WTC11 (cell line): ENCODE results near the gene CENPM. TPM values are rescaled to one million over a fixed set of nuclear protein-coding genes. Genes with fewer than 3 reads are reported as not detected.
A peak's percentile ranks its signal among the peaks of the same experiment; 100 is the strongest.

Experiments used
- ATAC-seq: fragments of 200-7000 bp; cut with Tn5 transposase; 2 replicates; pipeline ENCODE4 v1.10.0; 2021; ENCODE audit warnings: mild to moderate bottlenecking, moderate library complexity
- CTCF ChIA-PET: fragments of 300-600 bp; sonication (Branson Sonifier 250); formaldehyde crosslinking; loops from one replicate; lab custom pipeline; 2021; ENCODE audit warnings: antibody characterized with exemption; lab: Charles Lee
- POLR2A ChIA-PET: fragments of 350-600 bp; sonication (Branson Sonifier 250); formaldehyde crosslinking; loops from one replicate; lab custom pipeline; 2021; ENCODE audit warnings: antibody characterized with exemption; lab: Charles Lee
- DNase-seq: peaks from one replicate; pipeline ENCODE4 v3.0.0; 2021; ENCODE audit warnings: low spot score
- H3K27ac Mint-ChIP-seq: 2 replicates; pipeline ENCODE4 v1.8.0; 2021; ENCODE audit warnings: mixed read lengths
- H3K27me3 Mint-ChIP-seq: 2 replicates; pipeline ENCODE4 v1.8.0; 2021; ENCODE audit warnings: low read depth, mild to moderate bottlenecking, moderate library complexity, mixed read lengths
- H3K36me3 Mint-ChIP-seq: 2 replicates; pipeline ENCODE4 v1.8.0; 2021; ENCODE audit warnings: mixed read lengths
- H3K4me1 Mint-ChIP-seq: 2 replicates; pipeline ENCODE4 v1.8.0; 2022; ENCODE audit warnings: mixed read lengths
- H3K4me3 Mint-ChIP-seq: 2 replicates; pipeline ENCODE4 v1.8.0; 2021; ENCODE audit warnings: mild to moderate bottlenecking, moderate library complexity, mixed read lengths
- H3K9me3 Mint-ChIP-seq: 2 replicates; pipeline ENCODE4 v1.8.0; 2021; ENCODE audit warnings: mixed read lengths
- ATF3 ChIP-seq: sonication (generic); formaldehyde crosslinking; conservative IDR thresholded peaks from 2 replicates; pipeline ENCODE4 v1.8.1; 2022; ENCODE audit warnings: mild to moderate bottlenecking, missing genetic modification reagents
- CBFB ChIP-seq: sonication (generic); formaldehyde crosslinking; IDR thresholded peaks from 2 replicates; pipeline ENCODE4 v1.8.1; 2022; ENCODE audit warnings: mild to moderate bottlenecking, low read depth, missing genetic modification reagents
- ELF4 ChIP-seq: sonication (generic); formaldehyde crosslinking; IDR thresholded peaks from 2 replicates; pipeline ENCODE4 v1.8.1; 2022; ENCODE audit warnings: low read depth, mild to moderate bottlenecking, moderate library complexity, missing genetic modification reagents
- ERG ChIP-seq: fragments of 250-450 bp; sonication (Bioruptor Pico); IDR thresholded peaks from 2 replicates; pipeline ENCODE4 v1.8.0; 2021; ENCODE audit warnings: mild to moderate bottlenecking
- FOXK1 ChIP-seq: sonication (generic); formaldehyde crosslinking; IDR thresholded peaks from 2 replicates; pipeline ENCODE4 v1.8.0; 2022; ENCODE audit warnings: mild to moderate bottlenecking, moderate library complexity, missing genetic modification reagents
- GABPB1 ChIP-seq: sonication (generic); formaldehyde crosslinking; IDR thresholded peaks from 2 replicates; pipeline ENCODE4 v1.8.1; 2023; ENCODE audit warnings: mild to moderate bottlenecking, missing genetic modification reagents
- HMGA2 ChIP-seq: fragments of 250-450 bp; sonication (Bioruptor Pico); IDR thresholded peaks from 2 replicates; pipeline ENCODE4 v1.4.0; 2021; ENCODE audit warnings: mild to moderate bottlenecking, moderate library complexity
- IRF2 ChIP-seq: sonication (generic); formaldehyde crosslinking; IDR thresholded peaks from 2 replicates; pipeline ENCODE4 v1.8.0; 2022; ENCODE audit warnings: low read depth, missing genetic modification reagents, borderline replicate concordance
- MYBL2 ChIP-seq: sonication (generic); formaldehyde crosslinking; IDR thresholded peaks from 2 replicates; pipeline ENCODE4 v1.8.1; 2023; ENCODE audit warnings: mild to moderate bottlenecking, moderate library complexity, missing genetic modification reagents
- NFE2L1 ChIP-seq: sonication (generic); formaldehyde crosslinking; IDR thresholded peaks from 2 replicates; pipeline ENCODE4 v1.8.1; 2023; ENCODE audit warnings: missing genetic modification reagents
- NR3C1 ChIP-seq: sonication (generic); formaldehyde crosslinking; conservative IDR thresholded peaks from 2 replicates; pipeline ENCODE4 v1.8.1; 2023; ENCODE audit warnings: low read depth, mild to moderate bottlenecking, missing genetic modification reagents
- OVOL2 ChIP-seq: fragments of 250-450 bp; sonication (Bioruptor Pico); IDR thresholded peaks from 2 replicates; pipeline ENCODE4 v1.9.0; 2021; ENCODE audit warnings: mild to moderate bottlenecking, borderline replicate concordance
- SP1 ChIP-seq: sonication (generic); formaldehyde crosslinking; conservative IDR thresholded peaks from 2 replicates; pipeline ENCODE4 v1.8.1; 2022; ENCODE audit warnings: missing genetic modification reagents
- TEAD1 ChIP-seq: sonication (generic); formaldehyde crosslinking; IDR thresholded peaks from 2 replicates; pipeline ENCODE4 v1.8.0; 2022; ENCODE audit warnings: mild to moderate bottlenecking, missing genetic modification reagents
- USF1 ChIP-seq: sonication (generic); formaldehyde crosslinking; IDR thresholded peaks from 2 replicates; pipeline ENCODE4 v1.8.0; 2022; ENCODE audit warnings: mild to moderate bottlenecking, missing genetic modification reagents
- ZNF232 ChIP-seq: sonication (generic); formaldehyde crosslinking; IDR thresholded peaks from 2 replicates; pipeline ENCODE4 v1.8.0; 2022; ENCODE audit warnings: mild to moderate bottlenecking, missing genetic modification reagents
- ZNF263 ChIP-seq: sonication (generic); formaldehyde crosslinking; IDR thresholded peaks from 2 replicates; pipeline ENCODE4 v1.8.1; 2022; ENCODE audit warnings: low read depth, mild to moderate bottlenecking, moderate library complexity, missing genetic modification reagents
- ZNF425 ChIP-seq: fragments of 250-450 bp; sonication (Bioruptor Pico); conservative IDR thresholded peaks from 2 replicates; pipeline ENCODE4 v1.9.0; 2021; ENCODE audit warnings: mild to moderate bottlenecking
- ZNF532 ChIP-seq: fragments of 250-450 bp; sonication (Bioruptor Pico); IDR thresholded peaks from 2 replicates; pipeline ENCODE4 v1.9.0; 2021; ENCODE audit warnings: mild to moderate bottlenecking, borderline replicate concordance
- total RNA-seq: library from RNA; stranded (reverse); gene quantifications from 3 replicates; pipeline ENCODE4 v1.2.3, GENCODE V29; 2021
- TF ChIP-seq, protein P1 (sequence below): sonication (generic); formaldehyde crosslinking; IDR thresholded peaks from 2 replicates; pipeline ENCODE4 v1.8.1; 2023; ENCODE audit warnings: mild to moderate bottlenecking, missing genetic modification reagents, moderate library complexity
- TF ChIP-seq, protein P2 (sequence below): sonication (generic); formaldehyde crosslinking; IDR thresholded peaks from 2 replicates; pipeline ENCODE4 v1.8.1; 2022; ENCODE audit warnings: low read depth, mild to moderate bottlenecking, moderate library complexity, missing genetic modification reagents, borderline replicate concordance
- TF ChIP-seq, protein P3 (sequence below): sonication (generic); formaldehyde crosslinking; IDR thresholded peaks from 2 replicates; pipeline ENCODE4 v1.8.1; 2022; ENCODE audit warnings: mild to moderate bottlenecking, missing genetic modification reagents, moderate library complexity, borderline replicate concordance

The CENPM gene
- total RNA-seq, 1 experiment from 2014 or later = 40.3 TPM

DNA sequence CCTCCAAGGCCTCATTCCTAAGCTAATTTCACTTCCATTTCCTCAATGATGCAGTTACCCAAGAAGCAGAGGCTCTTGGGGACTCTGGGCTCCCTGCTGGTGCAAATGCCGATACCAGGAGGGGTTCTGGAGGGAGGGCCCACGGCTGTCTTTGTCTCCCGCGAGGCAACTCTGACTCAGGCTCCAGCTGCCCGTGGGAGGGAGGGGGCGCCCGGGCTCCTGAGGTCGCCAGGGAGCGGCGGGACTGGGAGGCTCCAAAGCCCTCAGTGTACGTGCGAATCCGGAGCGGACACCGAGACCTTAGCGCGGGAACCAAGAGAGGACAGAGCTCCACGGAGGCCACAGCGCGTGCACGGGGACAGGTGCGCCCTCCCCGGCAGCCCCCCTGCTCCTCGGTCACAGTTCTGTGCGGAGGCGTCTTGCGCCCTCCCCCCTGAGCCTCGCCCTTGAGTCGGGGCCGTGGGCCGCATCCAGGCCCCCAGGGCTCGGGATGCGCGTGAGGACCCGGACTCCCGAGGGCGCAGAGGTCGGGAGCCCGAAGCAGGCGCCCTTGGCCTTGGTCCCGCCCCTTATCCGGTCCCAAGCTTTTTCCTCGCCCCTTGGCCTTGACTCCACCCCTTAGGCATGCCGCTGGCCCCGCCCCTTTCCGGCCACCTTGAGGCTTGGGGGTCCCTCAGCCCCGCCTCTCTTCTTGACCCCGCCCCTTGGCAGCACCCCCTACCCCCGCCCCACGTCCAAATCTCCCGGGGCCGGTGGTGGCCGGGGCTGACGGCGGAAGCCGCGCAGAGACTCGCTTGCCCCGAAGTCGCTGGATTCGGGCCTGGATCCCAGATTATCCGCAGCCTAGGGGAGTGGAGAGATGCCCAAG is 27.4 kb downstream of the CENPM start:
- Mint-ChIP-seq H3K9me3 (no peaks in the 10 kb centered on the region), H3K27me3 (peaks cover 89% of the 10 kb centered on the region), H3K4me1 (peaks cover 26% of the 10 kb centered on the region), H3K36me3 (no peaks in the 10 kb centered on the region), H3K27ac (no peak overlapping the region), H3K4me3 (peak overlapping the region; percentile 70)
- ChIA-PET POLR2A (interaction anchor here (0.5 to 1.8 kb wide), 4 partner anchors 13 to 182 kb away, joined by 3 to 6 read pairs (median 3); partner anchors contain the start of genes CCDC134 and SREBF2), CTCF (interaction anchor here (0.6 to 2.7 kb wide), 16 partner anchors 9 to 1188 kb away, joined by 3 to 18 read pairs (median 4); partner anchors contain the start of gene CENPM)
- peak; percentile 96 for DNase-seq
- peak; percentile 91 for ATAC-seq
- 0 out of 2 replicates have a peak, but pooled peaks have one; percentile 7 for TF ChIP-seq TEAD1
- TF ChIP-seq OVOL2 (CRISPR knock-in tag) = no peak
- TF ChIP-seq, protein P1, sequence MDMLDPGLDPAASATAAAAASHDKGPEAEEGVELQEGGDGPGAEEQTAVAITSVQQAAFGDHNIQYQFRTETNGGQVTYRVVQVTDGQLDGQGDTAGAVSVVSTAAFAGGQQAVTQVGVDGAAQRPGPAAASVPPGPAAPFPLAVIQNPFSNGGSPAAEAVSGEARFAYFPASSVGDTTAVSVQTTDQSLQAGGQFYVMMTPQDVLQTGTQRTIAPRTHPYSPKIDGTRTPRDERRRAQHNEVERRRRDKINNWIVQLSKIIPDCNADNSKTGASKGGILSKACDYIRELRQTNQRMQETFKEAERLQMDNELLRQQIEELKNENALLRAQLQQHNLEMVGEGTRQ (CRISPR knock-in tag) = no peak
- no peak for TF ChIP-seq NFE2L1 (CRISPR knock-in tag)
- TF ChIP-seq USF1 (CRISPR knock-in tag) = no peak
- no peak for TF ChIP-seq ZNF425 (CRISPR knock-in tag)
- TF ChIP-seq ATF3 (CRISPR knock-in tag) = no peak
- no peak for TF ChIP-seq ELF4 (CRISPR knock-in tag)
- peak; percentile 69; the same call in 1 of the 2 replicates for TF ChIP-seq NR3C1 (CRISPR knock-in tag)
- TF ChIP-seq ZNF532 (CRISPR knock-in tag) = 0 out of 2 replicates have a peak, but pooled peaks have one; percentile 33
- TF ChIP-seq ZNF263 (CRISPR knock-in tag) = no peak
- TF ChIP-seq ERG (CRISPR knock-in tag) = no peak
- TF ChIP-seq FOXK1 (CRISPR knock-in tag) = no peak
- TF ChIP-seq HMGA2 (CRISPR knock-in tag) = no peak
- 0 out of 2 replicates have a peak, but pooled peaks have one; percentile 61 for TF ChIP-seq MYBL2 (CRISPR knock-in tag)
- no peak for TF ChIP-seq IRF2 (CRISPR knock-in tag)
- peak; percentile 72 for TF ChIP-seq SP1 (CRISPR knock-in tag)
- 0 out of 2 replicates have a peak, but pooled peaks have one; percentile 21 for TF ChIP-seq ZNF232 (CRISPR knock-in tag)
- no peak for TF ChIP-seq GABPB1 (CRISPR knock-in tag)
- TF ChIP-seq, protein P2, sequence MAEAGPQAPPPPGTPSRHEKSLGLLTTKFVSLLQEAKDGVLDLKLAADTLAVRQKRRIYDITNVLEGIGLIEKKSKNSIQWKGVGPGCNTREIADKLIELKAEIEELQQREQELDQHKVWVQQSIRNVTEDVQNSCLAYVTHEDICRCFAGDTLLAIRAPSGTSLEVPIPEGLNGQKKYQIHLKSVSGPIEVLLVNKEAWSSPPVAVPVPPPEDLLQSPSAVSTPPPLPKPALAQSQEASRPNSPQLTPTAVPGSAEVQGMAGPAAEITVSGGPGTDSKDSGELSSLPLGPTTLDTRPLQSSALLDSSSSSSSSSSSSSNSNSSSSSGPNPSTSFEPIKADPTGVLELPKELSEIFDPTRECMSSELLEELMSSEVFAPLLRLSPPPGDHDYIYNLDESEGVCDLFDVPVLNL (CRISPR knock-in tag) = no peak
- TF ChIP-seq, protein P3, sequence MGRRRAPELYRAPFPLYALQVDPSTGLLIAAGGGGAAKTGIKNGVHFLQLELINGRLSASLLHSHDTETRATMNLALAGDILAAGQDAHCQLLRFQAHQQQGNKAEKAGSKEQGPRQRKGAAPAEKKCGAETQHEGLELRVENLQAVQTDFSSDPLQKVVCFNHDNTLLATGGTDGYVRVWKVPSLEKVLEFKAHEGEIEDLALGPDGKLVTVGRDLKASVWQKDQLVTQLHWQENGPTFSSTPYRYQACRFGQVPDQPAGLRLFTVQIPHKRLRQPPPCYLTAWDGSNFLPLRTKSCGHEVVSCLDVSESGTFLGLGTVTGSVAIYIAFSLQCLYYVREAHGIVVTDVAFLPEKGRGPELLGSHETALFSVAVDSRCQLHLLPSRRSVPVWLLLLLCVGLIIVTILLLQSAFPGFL (CRISPR knock-in tag) = no peak
- peak; percentile 68; the same call in 1 of the 2 replicates for TF ChIP-seq CBFB
